OCI-LY7 (cell line): ENCODE data around the gene EPS8L1. TPM values are rescaled to one million over a fixed set of nuclear protein-coding genes. Genes with fewer than 3 reads are reported as not detected.

Source experiments
- BruUV-seq: library from RNA; stranded (reverse); fragments of 400-500 nt; replicated peaks from 2 replicates; lab custom pipeline; 2021; lab: Mats Ljungman, UMichigan
- CTCF ChIA-PET: fragments of 300-600 bp; sonication (Branson Sonifier 250); formaldehyde crosslinking; loops from one replicate; lab custom pipeline; 2022; ENCODE audit warnings: antibody characterized with exemption; ENCODE audit not compliant: unreplicated experiment; lab: Charles Lee
- POLR2A ChIA-PET: fragments of 300-600 bp; sonication (Branson Sonifier 250); formaldehyde crosslinking; loops from one replicate; lab custom pipeline; 2022; ENCODE audit warnings: antibody characterized with exemption; lab: Charles Lee
- DNase-seq: peaks from one replicate; pipeline ENCODE4 v3.0.0-alpha.2; 2015; ENCODE audit warnings: low spot score
- H2AFZ ChIP-seq: fragments of 200-600 bp; sonication (generic), shearing (Covaris generic); 2 replicates; pipeline ENCODE4 v1.6.1; 2014; ENCODE audit warnings: mild to moderate bottlenecking, antibody characterized with exemption, low read length, moderate library complexity
- H3K27ac ChIP-seq: fragments of 200-600 bp; sonication (generic); 2 replicates; pipeline ENCODE4 v1.5.1; 2014; ENCODE audit warnings: mixed run types, low read depth, mild to moderate bottlenecking, moderate library complexity, low read length, inconsistent platforms; ENCODE audit not compliant: poor library complexity, severe bottlenecking
- H3K36me3 ChIP-seq: fragments of 200-600 bp; sonication (generic); 2 replicates; pipeline ENCODE4 v1.6.1; 2014; ENCODE audit warnings: mild to moderate bottlenecking, antibody characterized with exemption, low read length, moderate library complexity, mixed read lengths; ENCODE audit not compliant: insufficient read depth
- H3K4me1 ChIP-seq: fragments of 200-600 bp; sonication (generic); 2 replicates; pipeline ENCODE4 v1.5.1; 2014; ENCODE audit warnings: mild to moderate bottlenecking, low read length; ENCODE audit not compliant: insufficient read depth, poor library complexity, severe bottlenecking
- H3K4me2 ChIP-seq: fragments of 200-600 bp; sonication (generic); 2 replicates; pipeline ENCODE4 v1.6.1; 2014; ENCODE audit warnings: mild to moderate bottlenecking, low read length
- H3K4me3 ChIP-seq: fragments of 200-600 bp; sonication (generic); 2 replicates; pipeline ENCODE4 v1.5.1; 2014; ENCODE audit warnings: mild to moderate bottlenecking, low read depth, low read length; ENCODE audit not compliant: poor library complexity, severe bottlenecking
- H3K79me2 ChIP-seq: fragments of 200-600 bp; sonication (generic); 2 replicates; pipeline ENCODE4 v1.6.1; 2016; ENCODE audit warnings: low read depth, mild to moderate bottlenecking, low read length, moderate library complexity, mixed read lengths; ENCODE audit not compliant: insufficient read depth
- H3K9me2 ChIP-seq: fragments of 200-600 bp; sonication (generic); 2 replicates; pipeline ENCODE4 v1.6.1; 2016; ENCODE audit warnings: mild to moderate bottlenecking, low read length, mixed read lengths; ENCODE audit not compliant: insufficient read depth
- H3K9me3 ChIP-seq: fragments of 200-600 bp; sonication (generic); 2 replicates; pipeline ENCODE4 v1.6.1; 2014; ENCODE audit warnings: mild to moderate bottlenecking, mixed run types, low read length, mixed read lengths
- H4K20me1 ChIP-seq: fragments of 200-600 bp; sonication (generic); 2 replicates; pipeline ENCODE4 v1.6.1; 2014; ENCODE audit warnings: mild to moderate bottlenecking, antibody characterized with exemption, low read length, moderate library complexity, mixed read lengths; ENCODE audit not compliant: insufficient read depth
- CTCF ChIP-seq: fragments of 200-600 bp; sonication (generic); conservative IDR thresholded peaks from 2 replicates; pipeline ENCODE4 v1.5.1; 2014; ENCODE audit warnings: mild to moderate bottlenecking, antibody characterized with exemption, low read length, moderate library complexity, mixed read lengths
- EZH2phosphoT487 ChIP-seq: fragments of 200-600 bp; sonication (generic); IDR thresholded peaks from 2 replicates; pipeline ENCODE4 v1.6.1; 2018; ENCODE audit warnings: low read depth, borderline replicate concordance, mild to moderate bottlenecking, mixed run types, antibody characterized with exemption, low read length, moderate library complexity, mixed read lengths
- intact Hi-C: fragments of 100-400 bp; cut with micrococcal nuclease; formaldehyde crosslinking; loops from one replicate; pipeline ENCODE4 v1.10.0; 2022; ENCODE audit not compliant: unreplicated experiment
- total RNA-seq, 2 experiments: library from RNA; depleted of rRNA in 1 of 2; stranded (reverse); fragments of >200 nt in 1 of 2; shearing (Covaris generic) in 1 of 2; gene quantifications; 2 replicates each; pipeline ENCODE4 v1.2.3, GENCODE V29; 2014 to 2022

Gene EPS8L1
- total RNA-seq, 2 experiments from 2014 or later: 11.1 to 12.5 TPM

GRCh38 chr19:55071913-55072312 is 3.8 kb upstream of the EPS8L1 start:
- Histone ChIP-seq H3K27ac (no peak overlapping the region), H4K20me1 (no peaks in the 10 kb centered on the region), H3K4me3 (no peak overlapping the region), H3K9me2 (no peaks in the 10 kb centered on the region), H3K4me2 (no peak overlapping the region), H3K9me3 (no peaks in the 10 kb centered on the region), H3K79me2 (no peaks in the 10 kb centered on the region), H3K4me1 (peaks cover 19% of the 10 kb centered on the region), H2AFZ (no peak overlapping the region), H3K36me3 (no peaks in the 10 kb centered on the region)
- no peak for DNase-seq
- ChIA-PET POLR2A (interaction anchor here (0.6 kb wide), 1 partner anchor 787 kb away, joined by 4 read pairs; no protein-coding TSS in a partner anchor), CTCF (no interaction called here)
- intact Hi-C loops: no loop called here
- TF ChIP-seq EZH2phosphoT487: no peak
- TF ChIP-seq CTCF: no peak
- no TSS peak for BruUV-seq

- Histone ChIP-seq H3K27ac (no peak overlapping the region), H3K36me3 (no peaks in the 10 kb centered on the region), H2AFZ (no peak overlapping the region), H3K79me2 (no peaks in the 10 kb centered on the region), H3K4me2 (no peak overlapping the region), H3K4me1 (peaks cover 17% of the 10 kb centered on the region), H3K9me3 (no peaks in the 10 kb centered on the region), H3K4me3 (no peak overlapping the region), H3K9me2 (no peaks in the 10 kb centered on the region), H4K20me1 (no peaks in the 10 kb centered on the region)
- TF ChIP-seq EZH2phosphoT487 (no peak), CTCF (no peak)
- ChIA-PET CTCF (no interaction called here), POLR2A (no interaction called here)
- intact Hi-C loops: no loop called here
- no TSS peak for BruUV-seq
- no peak for DNase-seq
Measured at GRCh38 chr19:55076321-55076720, 652 bp downstream of the EPS8L1 start.

GRCh38 chr19:55077106-55077505 is 1.4 kb downstream of the EPS8L1 start:
- no peaks in the 10 kb centered on the region for H3K9me2 ChIP-seq
- H3K27ac ChIP-seq: no peak overlapping the region
- no peak overlapping the region for H2AFZ ChIP-seq
- no peak for DNase-seq
- no peaks in the 10 kb centered on the region for H3K36me3 ChIP-seq
- BruUV-seq: no TSS peak
- H3K9me3 ChIP-seq: no peaks in the 10 kb centered on the region
- CTCF ChIA-PET: no interaction called here
- H3K79me2 ChIP-seq: no peaks in the 10 kb centered on the region
- peaks cover 18% of the 10 kb centered on the region for H3K4me1 ChIP-seq
- H3K4me3 ChIP-seq: no peak overlapping the region
- POLR2A ChIA-PET: no interaction called here
- no peaks in the 10 kb centered on the region for H4K20me1 ChIP-seq
- no peak overlapping the region for H3K4me2 ChIP-seq
- intact Hi-C loops: no loop called here
- no peak for TF ChIP-seq EZH2phosphoT487
- no peak for TF ChIP-seq CTCF
